Calu3 (cell line): Measurements from ENCODE around the gene NLN. TPM values are rescaled to one million over a fixed set of nuclear protein-coding genes. Genes with fewer than 3 reads are reported as not detected.
"Not testable (repeated sequence)": the region's sequence is repeated elsewhere in the genome, so short reads cannot be mapped to it uniquely, and the experiment has no call there.

Source experiments
- BruUV-seq: library from RNA; stranded (reverse); fragments of 400-500 nt; replicated peaks from 2 replicates; lab custom pipeline; 2021; lab: Mats Ljungman, UMichigan
- CTCF ChIA-PET: fragments of 300-600 bp; sonication (Branson Sonifier 250); formaldehyde crosslinking; loops from one replicate; lab custom pipeline; 2022; ENCODE audit warnings: antibody characterized with exemption; lab: Charles Lee
- DNase-seq: peaks from one replicate; pipeline ENCODE4 v3.0.0; 2022
- H3K27ac Mint-ChIP-seq: one replicate; pipeline ENCODE4 v1.8.0; 2022; ENCODE audit warnings: mixed read lengths; ENCODE audit not compliant: unreplicated experiment
- H3K27me3 Mint-ChIP-seq: one replicate; pipeline ENCODE4 v1.8.0; 2022; ENCODE audit warnings: mixed read lengths; ENCODE audit not compliant: unreplicated experiment
- H3K36me3 Mint-ChIP-seq: one replicate; pipeline ENCODE4 v1.8.0; 2022; ENCODE audit warnings: mild to moderate bottlenecking, moderate library complexity, mixed read lengths; ENCODE audit not compliant: insufficient read depth, unreplicated experiment
- H3K4me1 Mint-ChIP-seq: one replicate; pipeline ENCODE4 v1.8.0; 2022; ENCODE audit warnings: mild to moderate bottlenecking, low read depth, mixed read lengths; ENCODE audit not compliant: unreplicated experiment
- H3K4me3 Mint-ChIP-seq: one replicate; pipeline ENCODE4 v1.8.0; 2022; ENCODE audit warnings: mild to moderate bottlenecking, low read depth, moderate library complexity, mixed read lengths; ENCODE audit not compliant: unreplicated experiment
- H3K9me3 Mint-ChIP-seq: one replicate; pipeline ENCODE4 v1.8.0; 2022; ENCODE audit warnings: low read depth, mixed read lengths; ENCODE audit not compliant: unreplicated experiment
- CTCF ChIP-seq: fragments of 200-600 bp; IDR thresholded peaks from one replicate; pipeline ENCODE4 v1.8.0; 2022; ENCODE audit warnings: antibody characterized with exemption; ENCODE audit not compliant: unreplicated experiment
- intact Hi-C: fragments of 100-400 bp; cut with micrococcal nuclease; formaldehyde crosslinking; loops from one replicate; pipeline ENCODE4 v1.10.0; 2022; ENCODE audit not compliant: unreplicated experiment
- total RNA-seq: library from RNA; stranded (reverse); gene quantifications from 2 replicates; pipeline ENCODE4 v1.2.3, GENCODE V29; 2022

Gene NLN
- total RNA-seq, 1 experiment from 2014 or later: 47.9 TPM

GRCh38 chr5:65835191-65835590 lies 113.2 kb downstream of the NLN start:
- no peak for DNase-seq
- TF ChIP-seq CTCF: no peak
- H3K36me3 Mint-ChIP-seq: no peaks in the 10 kb centered on the region
- no peaks in the 10 kb centered on the region for H3K9me3 Mint-ChIP-seq
- H3K4me1 Mint-ChIP-seq: no peaks in the 10 kb centered on the region
- intact Hi-C loops: no loop called here
- no peak overlapping the region for H3K27ac Mint-ChIP-seq
- H3K4me3 Mint-ChIP-seq: no peak overlapping the region
- BruUV-seq: no TSS peak
- H3K27me3 Mint-ChIP-seq: no peaks in the 10 kb centered on the region
- CTCF ChIA-PET: interaction anchor here (0.8 to 1.1 kb wide), 2 partner anchors 11 to 27 kb away, joined by 3 to 5 read pairs; no protein-coding TSS in a partner anchor

GRCh38 chr5:65837139-65837538 lies 115.1 kb downstream of the NLN start:
- intact Hi-C loops: no loop called here
- Mint-ChIP-seq H3K27ac (no peak overlapping the region), H3K27me3 (no peaks in the 10 kb centered on the region), H3K9me3 (no peaks in the 10 kb centered on the region), H3K4me1 (no peaks in the 10 kb centered on the region), H3K36me3 (no peaks in the 10 kb centered on the region), H3K4me3 (no peak overlapping the region)
- no TSS peak for BruUV-seq
- CTCF ChIA-PET: interaction anchor here (0.6 to 0.7 kb wide), 2 partner anchors 26 to 64 kb away, joined by 3 read pairs; no protein-coding TSS in a partner anchor
- DNase-seq: no peak
- no peak for TF ChIP-seq CTCF

- H3K9me3 Mint-ChIP-seq, H3K36me3 Mint-ChIP-seq, BruUV-seq, H3K4me3 Mint-ChIP-seq, DNase-seq, intact Hi-C loops, H3K27ac Mint-ChIP-seq, CTCF ChIA-PET, H3K27me3 Mint-ChIP-seq, H3K4me1 Mint-ChIP-seq: not testable (repeated sequence)
Measured at GRCh38 chr5:65839170-65839569, 117.2 kb downstream of the NLN start.

- CTCF ChIA-PET: no interaction called here
- no peak for DNase-seq
- BruUV-seq: no TSS peak
- Mint-ChIP-seq H3K4me1 (no peaks in the 10 kb centered on the region), H3K27ac (no peak overlapping the region), H3K4me3 (no peak overlapping the region), H3K36me3 (no peaks in the 10 kb centered on the region), H3K9me3 (no peaks in the 10 kb centered on the region), H3K27me3 (no peaks in the 10 kb centered on the region)
- TF ChIP-seq CTCF: no peak
- intact Hi-C loops: no loop called here
Measured at GRCh38 chr5:65840071-65840470, 118.1 kb downstream of the NLN start.

- BruUV-seq: not testable (repeated sequence)
Measured at GRCh38 chr5:65844763-65845162, 122.8 kb downstream of the NLN start.

More at GRCh38 chr5:65844763-65845162, 122.8 kb downstream of the NLN start:
- H3K36me3 Mint-ChIP-seq, H3K27me3 Mint-ChIP-seq, DNase-seq, H3K4me1 Mint-ChIP-seq, intact Hi-C loops, H3K9me3 Mint-ChIP-seq, CTCF ChIA-PET, H3K27ac Mint-ChIP-seq, H3K4me3 Mint-ChIP-seq: not testable (repeated sequence)
